Left cardiac atrium (tissue), 4 donors: ENCODE data around the gene SMIM12. TPM values are rescaled to one million over a fixed set of nuclear protein-coding genes. Genes with fewer than 3 reads are reported as not detected.
"Not testable (repeated sequence)": the region's sequence is repeated elsewhere in the genome, so short reads cannot be mapped to it uniquely, and the experiment has no call there.

Source experiments
- ATAC-seq, 2 donors: fragments of 200-7000 bp; cut with Tn5 transposase; one replicate each; pipeline ENCODE4 v1.9.1; 2020; ENCODE audit warnings: mild to moderate bottlenecking in 2 of 2, moderate library complexity in 2 of 2
- DNase-seq: peaks from one replicate; pipeline ENCODE4 v3.0.0-alpha.2; 2020
- intact Hi-C, 2 donors: fragments of 100-400 bp; cut with DNase I; formaldehyde crosslinking; loops; one replicate each; pipeline versions ENCODE4 v1.14.1 to v1.15.1; 2022 to 2023
- total RNA-seq, 2 donors: library from RNA; stranded (reverse); fragmentation: NEBNext Ultra II Directional; extraction: Animal tissue kit (Norgen Biotek cat#: 25700); gene quantifications; one replicate each; pipeline ENCODE4 v1.2.1, GENCODE V29; 2021
- donor health status: DM: no; HTN: yes; CAD: no.
- donor health status: DM: no; HTN: yes; CAD: no; lungs with severe emphysema.
- donor health status: DM: yes; HTN: yes; CAD: no.
- donor health status: Dilated cardiomyopathy.

SMIM12 gene
- total RNA-seq, 2 donors from 2014 or later: 40.0 to 68.2 TPM

DNA sequence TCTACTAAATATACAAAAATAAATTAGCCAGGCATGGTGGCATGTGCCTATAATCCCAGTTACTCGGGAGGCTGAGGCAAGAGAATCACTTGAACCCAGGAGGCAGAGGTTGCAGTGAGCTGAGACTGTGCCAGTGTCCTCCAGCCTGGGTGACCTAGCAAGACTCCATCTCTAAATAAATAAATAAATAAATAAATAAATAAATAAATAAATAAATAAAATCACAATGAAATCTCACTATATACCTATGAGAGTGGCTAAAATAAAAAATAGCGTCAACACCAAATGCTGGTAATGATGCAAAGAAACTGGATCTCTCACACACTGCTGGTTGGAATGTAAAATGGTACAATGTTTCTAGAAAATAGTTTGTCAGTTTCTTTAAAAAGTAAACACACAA, 40.7 kb downstream of the SMIM12 start:
- ATAC-seq, intact Hi-C loops, DNase-seq: not testable (repeated sequence)

DNA sequence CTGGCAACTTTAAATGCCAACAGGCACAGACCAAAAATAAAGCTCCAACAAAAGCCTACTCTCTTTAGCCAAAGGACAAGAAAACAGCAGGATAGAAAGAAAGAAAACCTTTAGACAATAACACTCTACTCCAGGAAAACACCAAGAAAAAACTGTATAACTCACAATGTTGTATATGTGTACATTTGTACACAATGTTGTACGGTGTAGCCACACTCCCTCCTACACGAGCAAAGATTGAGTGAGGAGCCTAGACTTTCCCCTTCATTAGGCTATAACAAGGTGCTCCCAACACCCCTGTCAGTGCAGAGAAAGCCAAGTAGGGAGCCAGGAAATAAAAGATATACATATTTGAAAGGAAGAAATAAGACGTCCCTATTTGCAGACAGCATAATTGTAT, 42.8 kb downstream of the SMIM12 start:
- intact Hi-C loops: no loop called here
- no peak for ATAC-seq
- no peak for DNase-seq

DNA sequence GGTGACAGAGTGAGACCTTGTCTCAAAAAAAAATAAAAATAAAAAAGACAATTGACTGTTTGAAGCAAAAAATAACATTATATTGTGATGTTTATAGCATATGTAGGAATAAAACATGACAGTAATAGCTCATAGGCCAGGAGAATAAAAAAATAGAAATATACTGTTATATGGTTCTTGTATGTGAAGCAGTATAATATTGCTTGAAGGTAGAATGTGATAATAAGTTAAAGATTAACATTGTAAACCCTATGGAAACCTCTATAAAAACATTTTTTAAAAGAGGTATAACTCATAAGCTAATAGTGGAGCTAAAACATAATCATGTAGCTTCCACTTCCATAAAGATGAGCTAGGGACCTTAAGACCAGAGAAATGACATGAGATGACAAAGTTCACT, 43.2 kb downstream of the SMIM12 start:
- intact Hi-C loops: no loop called here
- DNase-seq: no peak
- no peak for ATAC-seq

DNA sequence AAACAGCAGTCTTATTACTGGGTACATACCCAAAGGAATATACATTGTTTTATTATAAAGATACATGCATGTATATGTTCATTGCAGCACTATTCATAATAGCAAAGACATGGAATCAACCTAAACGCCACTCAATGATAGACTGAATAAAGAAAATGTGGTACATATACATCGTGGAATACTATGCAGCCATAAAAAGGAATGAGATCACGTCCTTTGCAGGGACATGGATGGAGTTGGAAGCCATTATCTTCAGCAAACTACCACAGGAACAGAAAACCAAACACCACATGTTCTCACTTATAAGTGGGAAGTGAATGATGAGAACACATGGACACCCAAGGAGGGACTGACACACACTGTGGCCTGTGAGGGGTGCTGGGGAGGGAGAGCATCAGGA, 48.8 kb downstream of the SMIM12 start:
- ATAC-seq, intact Hi-C loops, DNase-seq: not testable (repeated sequence)

DNA sequence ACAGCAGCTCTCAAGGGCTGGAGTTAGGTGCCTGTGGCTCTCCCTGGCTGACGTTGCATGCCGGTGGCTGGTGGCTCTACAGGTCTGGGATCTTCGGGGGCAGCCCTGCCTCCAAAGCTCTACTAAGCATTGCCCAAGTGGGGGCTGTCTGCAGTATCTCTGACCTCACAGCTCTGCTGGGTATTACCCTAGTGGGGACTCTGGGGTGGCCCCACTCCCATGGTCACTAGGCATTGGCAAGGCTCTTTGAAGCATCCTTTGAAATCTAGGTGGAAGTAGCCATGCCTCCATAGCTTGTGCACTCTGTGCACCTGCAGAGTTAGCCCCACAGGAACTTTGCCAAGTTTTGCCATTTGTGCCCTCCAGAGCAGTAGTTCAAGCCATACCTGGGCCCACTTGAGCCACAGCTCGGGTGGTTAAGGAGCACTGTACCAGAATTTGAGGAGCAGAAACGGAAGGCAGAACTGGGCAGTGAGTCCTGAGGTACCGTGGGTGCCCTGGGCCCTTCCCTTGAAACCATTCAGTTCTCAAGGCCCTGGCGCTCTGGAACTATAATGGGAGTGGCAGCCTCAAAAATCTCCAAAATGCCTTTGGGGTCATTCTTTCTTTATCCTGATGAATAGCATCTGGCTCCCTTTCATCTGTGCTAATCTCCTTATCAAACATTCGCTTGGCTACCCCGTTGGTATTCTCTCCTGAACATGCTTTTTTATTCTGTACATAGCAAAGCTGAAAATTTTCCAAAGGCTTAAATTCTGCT, 51.3 kb downstream of the SMIM12 start:
- intact Hi-C loops: no loop called here
- DNase-seq (no peak), ATAC-seq (no peak)

DNA sequence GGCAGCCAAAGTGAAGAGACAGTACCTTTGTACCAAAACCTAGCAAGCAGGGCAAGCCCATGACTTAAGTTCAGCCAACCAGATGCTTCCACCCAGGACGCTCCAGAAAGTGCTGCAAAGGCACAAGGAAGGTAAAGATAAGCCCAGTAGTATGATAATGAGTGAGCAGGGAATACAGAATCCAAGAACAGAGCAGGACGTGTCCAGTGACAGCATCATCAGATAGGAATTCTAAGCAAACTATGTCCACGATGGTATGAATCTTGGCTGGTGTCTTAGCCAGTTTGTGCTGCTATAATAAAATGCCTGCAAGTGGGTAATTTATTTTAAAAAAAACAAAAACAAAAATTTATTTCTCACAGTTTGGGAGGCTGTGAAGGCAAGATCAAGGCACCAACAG, 53.2 kb downstream of the SMIM12 start:
- DNase-seq (no peak), ATAC-seq (peak; percentile 5 to 27)
- intact Hi-C loops: no loop called here

DNA sequence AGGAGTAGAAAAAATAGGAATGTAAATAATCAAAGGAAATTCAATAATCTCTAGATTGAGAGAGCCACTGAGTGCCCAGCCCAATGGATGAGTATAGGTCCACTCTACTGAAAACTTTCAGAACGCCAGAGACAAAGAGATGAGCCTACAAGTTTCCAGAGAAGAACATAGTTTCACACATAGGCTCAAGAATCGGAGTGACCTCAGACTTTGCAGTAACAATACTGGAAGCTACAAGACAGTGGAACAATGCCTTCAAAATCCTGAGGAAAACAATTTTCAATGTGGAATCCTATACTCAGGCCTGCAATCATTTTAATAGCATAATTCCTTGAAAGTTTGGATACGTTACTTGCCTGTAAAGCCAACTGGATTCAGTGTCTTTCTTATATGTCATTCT, 55.8 kb downstream of the SMIM12 start:
- DNase-seq (no peak), ATAC-seq (no peak)
- intact Hi-C loops: no loop called here

Other genes with a start within 250 kb of the SMIM12 start
- gene GJB5, start 104.7 kb downstream of the SMIM12 start, total RNA-seq: not detected
- gene GJB4, start 100.0 kb downstream of the SMIM12 start, total RNA-seq: not detected
- not detected for gene GJB3, start 78.5 kb downstream of the SMIM12 start, total RNA-seq
- gene GJA4, start 66.8 kb downstream of the SMIM12 start, total RNA-seq: 10 to 100 TPM; 25.5 to 35.1 TPM
- under 1 TPM; 0.18 to 0.38 TPM for gene DLGAP3, start 69.9 kb upstream of the SMIM12 start, total RNA-seq
- 10 to 100 TPM; 16.9 to 19.2 TPM for gene TMEM35B, start 125.6 kb upstream of the SMIM12 start, total RNA-seq
- 10 to 100 TPM; 14.3 to 16.3 TPM for gene ZMYM6, start 172.2 kb upstream of the SMIM12 start, total RNA-seq
- gene ZMYM1, start 219.6 kb upstream of the SMIM12 start, total RNA-seq: 1 to 10 TPM; 6.9 to 7.5 TPM